Hepatic stellate cell (primary cell): ENCODE results near the gene AGFG2.
"Not testable (repeated sequence)": the region's sequence is repeated elsewhere in the genome, so short reads cannot be mapped to it uniquely, and the experiment has no call there.

Experiments
- DNase-seq: peaks from one replicate; pipeline ENCODE4 v3.0.0; 2011; ENCODE audit warnings: low spot score

AGFG2 gene

DNA sequence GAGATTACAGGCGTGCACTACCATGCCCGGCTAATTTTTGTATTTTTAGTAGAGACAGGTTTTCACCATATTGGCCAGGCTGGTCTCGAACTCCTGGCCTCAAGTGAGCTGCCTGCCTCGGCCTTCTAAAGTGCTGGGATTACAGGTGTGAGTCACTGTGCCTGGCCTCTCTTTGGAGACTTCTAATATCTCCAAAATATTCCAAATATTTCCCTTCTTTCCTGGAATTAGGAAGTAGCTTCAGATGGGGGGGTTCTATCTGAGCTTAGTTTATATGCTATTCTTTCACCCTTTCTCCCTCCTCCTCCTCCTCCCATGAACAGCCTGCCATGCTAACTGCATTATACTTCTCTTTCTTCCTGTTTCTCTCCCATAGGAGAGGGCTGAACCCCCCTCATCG lies 9.4 kb downstream of the AGFG2 start:
- not testable (repeated sequence) for DNase-seq

DNA sequence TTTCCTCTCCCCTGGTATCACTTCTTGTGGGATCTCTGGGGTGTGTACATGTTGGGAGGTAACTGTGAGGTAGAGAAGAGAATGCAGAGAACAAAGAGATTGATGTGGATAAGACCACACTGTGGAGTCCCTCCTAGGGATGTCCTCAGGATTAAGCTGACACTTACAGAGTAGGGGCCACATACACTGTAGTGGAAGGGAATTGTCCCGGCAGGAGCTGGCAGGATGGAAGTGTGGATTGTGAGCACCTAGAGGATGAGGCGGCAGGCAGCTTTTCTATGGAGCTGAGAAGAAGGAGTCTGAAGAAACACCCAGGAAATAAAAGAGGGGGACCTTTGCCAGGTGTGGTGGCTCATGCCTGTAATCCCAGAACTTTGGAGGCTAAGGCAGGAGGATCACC lies 13.5 kb downstream of the AGFG2 start:
- DNase-seq = no peak

DNA sequence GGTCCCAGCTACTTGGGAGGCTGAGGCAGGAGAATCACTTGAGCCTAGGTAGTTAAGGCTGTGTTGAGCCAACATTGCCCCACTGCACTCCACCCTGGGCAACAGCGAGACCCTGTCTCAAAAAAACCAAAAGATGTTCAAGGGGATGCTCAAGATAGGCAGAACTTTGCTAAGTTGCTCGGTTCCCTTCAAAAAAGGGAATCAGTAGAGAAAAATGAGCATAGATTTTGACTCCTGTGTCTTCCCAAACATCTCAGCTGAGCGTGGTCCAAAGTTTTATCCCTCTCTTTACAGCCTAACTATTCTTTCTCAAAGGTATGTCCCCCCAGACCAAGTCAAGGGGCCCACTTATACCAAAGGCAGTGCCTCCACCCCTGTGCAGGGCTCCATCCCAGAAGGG lies 14.0 kb downstream of the AGFG2 start:
- no peak for DNase-seq

DNA sequence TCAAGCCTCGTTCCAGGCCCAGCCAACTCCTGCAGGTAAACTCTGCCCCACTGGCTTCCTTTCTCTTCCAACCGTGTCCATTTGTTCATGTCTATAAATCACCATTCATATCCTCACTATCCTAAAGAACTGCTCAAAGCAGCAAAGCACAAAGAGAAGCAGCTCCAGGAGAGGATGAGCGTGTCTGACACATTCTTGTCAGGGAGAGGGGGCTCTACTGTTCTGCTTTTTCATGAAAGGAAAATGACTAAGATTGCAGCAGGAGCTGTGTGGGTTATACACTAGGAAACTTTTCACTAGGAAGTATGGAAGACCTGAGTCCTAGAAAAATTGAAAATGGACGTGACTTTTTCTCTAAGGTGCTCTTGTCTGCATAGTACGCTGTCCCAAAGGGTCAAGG lies 16.7 kb downstream of the AGFG2 start:
- no peak for DNase-seq

DNA sequence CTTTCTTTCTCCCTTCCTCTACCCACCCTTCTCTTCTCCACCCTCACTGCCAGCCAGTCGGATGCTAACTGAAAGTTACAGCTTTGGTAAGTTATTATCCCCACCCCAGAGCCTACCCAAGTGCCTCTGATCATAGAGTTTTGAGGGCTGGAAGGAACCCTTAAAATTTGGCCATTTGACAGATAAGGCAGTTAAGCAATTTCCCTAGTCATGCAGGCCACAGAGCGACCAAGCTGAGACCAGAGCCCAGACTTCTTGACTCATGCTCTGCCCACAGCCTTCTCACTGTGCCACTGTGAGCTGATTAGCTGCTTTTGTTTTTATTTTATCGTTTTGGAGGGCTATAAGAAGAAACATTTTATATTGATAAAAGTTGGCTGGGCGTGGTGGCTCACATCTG lies 17.5 kb downstream of the AGFG2 start:
- no peak for DNase-seq

DNA sequence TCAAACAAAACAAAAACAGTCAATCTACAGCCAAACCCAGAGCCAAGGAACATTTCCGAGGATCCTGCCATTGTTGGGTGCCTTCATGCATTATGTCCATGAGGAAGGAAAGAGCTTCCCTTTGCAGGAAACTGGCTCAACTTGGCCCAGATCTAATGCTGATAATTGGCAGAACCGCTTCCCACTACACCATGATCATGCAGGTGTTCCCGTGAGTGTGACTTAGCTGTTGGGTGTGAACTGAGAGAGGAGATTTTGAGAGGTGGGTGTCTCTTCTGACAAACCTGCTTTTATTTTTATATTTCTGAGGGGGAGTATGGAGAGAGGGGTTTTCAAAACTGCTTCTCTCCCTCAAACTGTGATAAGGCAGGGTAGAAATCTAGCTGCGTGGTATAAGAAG lies 20.1 kb downstream of the AGFG2 start:
- no peak for DNase-seq

DNA sequence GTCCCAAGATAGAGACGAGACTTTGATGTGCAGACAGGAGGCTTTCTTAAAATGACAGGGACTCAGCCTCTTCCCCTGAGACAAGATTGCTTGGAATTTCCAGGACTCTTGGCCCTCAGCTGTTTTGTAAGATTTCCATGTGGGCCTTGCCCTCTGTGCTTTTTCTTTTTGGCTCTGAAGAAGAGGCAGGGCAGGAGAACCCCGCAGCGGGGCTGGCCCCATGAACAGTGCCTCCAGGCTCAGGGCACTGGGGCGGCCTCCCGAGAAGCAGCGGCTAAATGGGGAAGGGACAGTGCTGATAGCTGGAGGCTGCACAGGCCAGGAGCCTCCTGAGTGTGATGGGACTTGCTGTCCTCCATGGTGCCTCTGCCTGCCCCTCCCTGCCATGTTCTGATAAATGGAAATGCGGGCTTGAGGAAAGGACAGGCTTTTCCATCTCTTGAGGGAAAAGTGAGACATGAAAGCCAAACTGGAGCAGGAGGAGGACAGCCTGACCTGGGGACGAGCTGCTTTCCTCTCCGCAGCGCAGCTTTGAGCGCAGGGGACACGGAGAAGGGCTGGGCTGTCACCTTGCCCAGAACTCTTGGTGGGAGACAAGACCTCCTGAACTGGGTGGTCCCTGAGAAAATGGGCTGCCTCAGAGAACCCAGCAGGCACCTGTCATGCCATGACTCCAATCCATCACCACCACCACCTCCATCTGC lies 22.6 kb downstream of the AGFG2 start:
- DNase-seq = no peak

DNA sequence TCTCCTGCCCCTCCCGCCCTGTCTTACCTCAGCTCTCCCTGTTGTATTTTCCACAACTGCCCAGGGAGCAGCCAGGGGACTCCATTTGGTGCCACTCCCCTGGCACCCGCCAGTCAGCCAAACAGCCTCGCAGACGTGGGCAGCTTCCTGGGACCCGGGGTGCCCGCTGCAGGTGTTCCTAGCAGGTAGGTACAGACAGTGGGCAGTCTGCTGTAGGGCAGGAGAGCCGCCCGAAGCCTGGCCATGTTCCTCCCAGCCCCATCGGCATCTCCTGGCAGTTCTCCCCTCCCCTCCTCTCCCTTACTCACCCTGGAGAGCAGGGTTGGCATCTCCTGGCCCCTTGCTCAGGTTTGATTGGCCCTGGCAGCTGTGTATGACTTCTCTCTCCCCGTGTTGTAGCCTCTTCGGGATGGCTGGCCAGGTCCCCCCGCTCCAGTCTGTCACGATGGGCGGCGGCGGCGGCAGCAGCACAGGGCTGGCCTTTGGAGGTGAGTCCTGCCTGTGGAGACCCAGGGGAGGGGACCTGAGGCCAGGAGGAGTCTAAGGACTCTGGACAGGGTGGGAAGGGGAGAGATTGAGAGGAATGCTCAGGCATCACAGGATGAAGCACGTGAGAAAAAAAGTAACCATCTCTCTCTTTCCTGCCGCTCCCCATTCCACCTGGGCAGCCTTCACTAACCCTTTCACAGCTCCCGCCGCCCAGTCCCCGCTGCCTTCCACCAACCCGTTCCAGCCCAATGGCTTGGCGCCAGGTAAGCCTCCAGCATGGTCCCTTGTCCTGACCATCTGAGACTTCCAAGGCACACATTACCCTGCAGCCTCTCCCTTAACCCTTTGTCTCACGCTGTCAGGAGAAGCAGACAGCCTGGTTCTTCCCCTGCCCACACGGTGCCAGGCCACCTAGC lies 23.4 kb downstream of the AGFG2 start:
- no peak for DNase-seq

DNA sequence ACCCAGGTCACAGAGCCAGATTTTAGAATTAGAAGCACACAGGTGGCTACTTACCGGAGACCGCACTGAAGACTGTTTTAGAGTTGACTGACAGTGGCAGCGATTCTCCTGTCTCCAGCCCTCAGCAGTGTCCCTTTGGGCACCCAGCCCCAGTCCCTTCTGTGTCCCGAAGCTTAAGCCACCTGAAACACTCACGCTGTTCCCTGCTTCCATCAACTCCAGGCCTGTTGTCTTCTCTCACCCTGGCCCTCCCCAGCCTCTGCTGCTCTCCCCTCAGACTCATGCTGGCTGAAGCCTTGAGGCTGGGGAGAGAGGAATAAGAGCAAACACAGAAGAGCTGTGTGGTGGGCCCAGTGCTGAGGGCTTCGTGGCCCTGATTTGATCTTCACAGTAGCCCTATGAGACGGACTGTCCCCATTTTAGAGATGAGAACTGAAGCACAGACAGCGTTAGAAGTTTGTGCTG lies 24.1 kb downstream of the AGFG2 start:
- no peak for DNase-seq

DNA sequence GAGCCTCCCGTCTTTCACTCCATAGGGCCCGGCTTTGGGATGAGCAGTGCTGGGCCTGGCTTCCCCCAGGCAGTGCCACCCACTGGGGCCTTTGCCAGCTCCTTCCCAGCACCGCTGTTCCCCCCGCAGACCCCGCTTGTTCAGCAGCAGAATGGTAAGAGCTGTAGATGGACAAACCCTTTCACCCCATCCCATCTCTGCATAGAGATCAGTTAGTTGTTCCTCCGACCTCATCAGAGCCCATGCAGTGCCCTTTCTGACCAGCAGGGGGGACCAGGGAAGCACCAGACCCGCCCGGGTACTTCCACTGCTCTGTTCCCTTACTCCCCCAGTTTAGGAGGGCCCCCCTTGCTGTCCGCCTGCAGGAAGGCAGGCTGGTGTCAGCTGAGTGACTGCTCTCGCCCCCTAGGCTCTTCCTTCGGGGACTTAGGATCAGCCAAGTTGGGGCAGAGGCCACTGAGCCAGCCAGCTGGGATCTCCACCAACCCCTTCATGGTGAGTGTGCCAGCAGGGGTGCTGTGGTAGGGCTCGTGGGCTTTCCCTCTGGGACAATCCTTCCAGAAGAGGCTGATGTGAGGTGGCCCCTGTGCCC lies 24.9 kb downstream of the AGFG2 start:
- DNase-seq = peak; percentile 89

DNA sequence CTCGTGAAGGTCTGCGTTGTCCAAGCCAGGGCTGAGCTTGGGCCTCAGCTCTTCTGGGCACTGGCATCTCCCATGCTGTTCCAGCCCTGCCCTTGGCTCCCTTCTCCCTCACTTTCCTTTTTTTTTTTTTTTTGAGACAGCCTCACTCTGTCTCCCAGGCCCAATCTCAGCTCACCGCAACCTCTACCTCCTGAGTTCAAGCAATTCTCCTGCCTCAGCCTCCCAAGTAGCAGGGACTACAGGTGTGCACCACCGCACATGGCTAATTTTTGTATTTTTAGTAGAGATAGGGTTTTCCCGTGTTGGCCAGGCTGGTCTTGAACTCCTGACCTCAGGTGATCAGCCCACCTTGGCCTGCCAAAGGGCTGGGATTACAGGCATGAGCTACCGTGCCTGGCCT lies 25.4 kb downstream of the AGFG2 start:
- not testable (repeated sequence) for DNase-seq

DNA sequence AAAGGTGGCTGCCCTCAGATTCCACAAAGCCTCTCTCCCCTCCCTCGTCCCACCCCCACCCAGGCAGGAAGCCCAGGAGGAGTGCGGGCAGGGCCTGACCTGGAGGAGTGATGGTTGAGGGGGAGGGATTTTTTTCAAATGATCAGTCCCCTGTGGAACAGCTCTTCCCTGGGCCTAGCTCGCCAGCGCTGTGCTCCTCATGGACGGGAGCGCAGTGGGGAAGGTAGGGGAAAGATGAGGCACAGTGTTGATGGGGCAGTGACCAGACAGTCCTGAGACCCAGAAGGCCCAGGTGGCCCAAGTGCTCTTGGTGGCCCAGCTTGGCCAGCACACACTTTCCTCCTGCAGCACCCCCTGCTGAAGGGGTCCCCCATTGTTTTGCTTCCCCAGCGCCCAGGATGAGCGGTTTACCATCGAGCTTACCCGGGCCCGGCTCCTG lies 26.1 kb downstream of the AGFG2 start:
- no peak for DNase-seq

DNA sequence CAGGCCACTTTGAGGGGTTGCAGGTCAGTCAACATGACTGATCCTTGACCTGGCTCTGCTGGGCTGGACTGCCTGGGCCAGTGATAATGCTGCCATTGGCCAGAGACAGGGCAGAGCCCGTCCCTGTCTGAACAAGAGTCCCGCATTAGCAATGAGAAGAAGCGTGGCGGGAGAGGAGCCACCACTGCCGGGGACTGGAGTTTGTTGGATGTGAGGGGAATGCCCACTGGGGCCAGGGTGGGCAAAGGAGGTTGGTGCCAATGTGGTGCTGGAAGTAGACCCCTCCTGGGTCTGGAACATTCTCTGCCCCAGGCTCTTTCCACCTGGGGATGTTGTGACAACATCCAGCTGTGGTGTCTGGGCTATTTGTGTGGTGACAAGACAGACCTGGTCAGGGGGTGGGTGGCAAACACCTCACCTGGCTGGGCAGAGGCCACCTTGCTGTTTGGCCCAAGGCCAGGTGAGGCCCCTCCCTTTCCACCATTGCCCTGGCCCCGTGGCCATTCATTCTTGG lies 27.1 kb downstream of the AGFG2 start:
- no peak for DNase-seq

DNA sequence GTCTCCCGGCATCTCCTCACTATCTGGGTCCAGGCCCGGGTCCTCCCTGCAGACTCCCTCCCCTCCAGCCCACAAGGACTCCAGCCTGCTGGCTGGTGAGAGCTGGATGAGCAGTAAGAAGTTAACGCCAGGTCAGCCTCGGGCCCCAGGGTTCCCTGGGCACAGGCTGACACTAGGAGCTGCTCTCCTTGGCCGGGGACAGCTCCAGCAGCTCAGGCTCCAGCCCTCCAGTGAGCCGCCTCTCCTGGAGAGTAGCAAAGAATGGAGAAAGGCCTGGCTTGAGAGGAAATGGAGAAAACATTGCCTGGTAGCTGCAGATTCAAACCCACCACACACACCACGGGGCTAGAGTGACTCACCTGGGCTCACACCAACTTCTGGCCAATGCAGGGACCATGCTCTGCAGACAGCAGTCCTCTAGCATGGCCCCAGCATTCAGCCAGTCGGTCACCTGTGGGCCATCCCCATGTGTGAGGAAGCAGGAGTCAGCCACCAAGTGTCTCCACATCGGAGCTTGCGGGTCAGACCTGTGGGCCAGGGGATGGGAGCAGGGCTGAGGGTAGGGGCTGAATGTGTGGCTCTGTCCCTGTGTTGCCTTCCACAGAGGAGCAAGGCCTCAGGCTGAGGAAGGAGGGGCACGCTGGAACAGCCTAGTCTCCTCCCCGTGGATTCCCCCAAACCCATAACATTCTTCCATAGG lies 28.2 kb downstream of the AGFG2 start:
- no peak for DNase-seq

DNA sequence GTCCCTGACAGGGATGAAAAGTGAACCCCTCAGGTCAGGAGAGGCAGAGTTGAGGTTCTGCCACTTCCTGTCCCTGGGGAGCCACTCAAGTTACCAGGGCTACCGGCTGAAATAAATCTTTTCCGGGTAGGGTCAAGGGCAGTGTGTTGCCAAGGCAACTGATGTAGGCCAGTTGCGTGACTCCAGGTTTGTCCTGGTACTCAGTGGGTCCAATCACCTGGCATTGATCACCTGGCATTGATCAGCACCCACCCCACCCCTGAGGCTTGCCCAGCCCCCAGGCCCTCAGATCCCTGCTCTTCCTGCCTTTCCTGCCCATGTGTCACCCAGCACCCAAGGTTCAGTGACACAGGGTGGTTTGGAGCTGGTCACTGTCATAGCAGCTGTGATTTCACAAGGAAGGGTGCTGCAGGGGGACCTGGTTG lies 28.8 kb downstream of the AGFG2 start:
- DNase-seq = no peak

DNA sequence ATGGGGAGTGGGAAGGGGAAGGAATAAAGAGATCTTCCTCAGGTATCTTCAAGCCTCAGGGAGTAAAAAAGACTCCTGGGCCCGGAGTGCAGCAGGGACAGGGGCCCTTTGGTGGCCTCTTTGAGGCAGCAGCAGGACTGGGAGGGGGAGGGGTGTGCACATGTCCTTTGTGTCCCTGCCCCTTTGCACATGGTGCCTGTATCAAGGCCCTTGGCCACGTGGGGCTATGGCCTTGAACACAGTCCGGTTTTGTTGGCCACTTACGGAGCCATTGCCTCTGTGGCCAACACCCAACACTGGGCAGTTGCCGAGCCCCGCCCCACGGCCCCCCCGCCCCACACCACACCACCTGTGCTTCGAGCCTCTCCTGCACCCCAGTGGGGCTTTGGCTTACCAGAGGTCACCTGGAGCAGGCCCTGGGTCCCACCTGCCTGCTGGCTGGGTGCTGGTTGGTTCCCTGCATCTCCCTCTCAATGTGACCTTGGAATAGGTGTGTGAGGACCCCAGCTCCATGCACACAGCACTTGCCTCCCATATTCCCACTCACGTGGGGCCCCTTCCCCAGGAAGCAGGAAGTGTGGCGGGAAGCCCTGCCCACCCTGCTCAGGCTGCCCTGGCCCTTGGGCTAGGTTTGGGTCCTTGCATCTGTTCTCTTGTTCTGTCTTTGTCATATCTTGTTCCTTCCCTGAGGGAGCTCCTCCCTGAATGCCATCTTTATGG lies 29.3 kb downstream of the AGFG2 start:
- no peak for DNase-seq

DNA sequence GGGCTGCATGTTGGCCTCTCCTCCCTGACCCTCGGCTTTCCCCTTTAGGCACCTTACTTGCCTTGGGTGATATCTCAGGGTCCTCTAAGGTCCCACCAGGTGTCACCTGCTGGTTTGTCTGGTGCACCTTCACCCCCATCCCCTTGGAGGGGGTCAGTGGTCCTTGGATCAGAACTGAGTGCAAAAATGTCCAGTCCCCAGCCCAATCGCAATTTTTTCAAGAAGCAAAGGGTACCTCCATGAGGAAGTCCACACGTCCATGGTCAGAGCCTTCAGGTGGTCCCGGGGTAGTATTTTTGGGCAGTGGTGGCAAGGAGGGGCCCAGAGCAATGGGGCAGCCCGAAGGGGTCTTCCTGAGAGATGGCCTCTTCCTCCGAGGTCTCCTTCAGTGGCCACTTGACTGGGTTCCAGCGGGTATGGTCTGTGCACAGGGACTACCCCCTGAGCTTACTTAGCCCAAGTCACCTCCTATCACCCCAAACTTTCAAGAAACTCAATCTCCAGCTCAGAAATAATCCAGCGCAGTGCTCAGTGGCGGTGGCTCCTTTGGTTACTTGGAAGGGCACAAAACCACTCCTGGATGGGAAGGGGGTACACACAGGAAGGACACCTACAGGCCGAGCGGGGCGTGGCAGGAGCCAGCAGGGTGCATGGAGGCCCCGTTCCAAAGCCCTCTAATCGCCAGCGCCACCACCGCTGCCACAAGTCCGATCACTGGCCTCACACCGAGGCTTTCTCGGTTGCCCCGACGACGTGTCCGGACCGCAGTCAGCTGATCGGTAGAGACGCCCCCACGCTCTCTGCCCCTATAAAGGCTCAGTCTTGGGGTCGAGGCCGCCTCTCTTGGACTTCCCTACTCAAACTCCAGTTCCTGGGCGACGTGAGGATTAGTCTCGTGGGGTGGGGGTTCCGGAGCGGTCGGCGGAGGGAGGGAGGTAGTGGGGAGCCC lies 30.2 kb downstream of the AGFG2 start:
- DNase-seq = no peak

DNA sequence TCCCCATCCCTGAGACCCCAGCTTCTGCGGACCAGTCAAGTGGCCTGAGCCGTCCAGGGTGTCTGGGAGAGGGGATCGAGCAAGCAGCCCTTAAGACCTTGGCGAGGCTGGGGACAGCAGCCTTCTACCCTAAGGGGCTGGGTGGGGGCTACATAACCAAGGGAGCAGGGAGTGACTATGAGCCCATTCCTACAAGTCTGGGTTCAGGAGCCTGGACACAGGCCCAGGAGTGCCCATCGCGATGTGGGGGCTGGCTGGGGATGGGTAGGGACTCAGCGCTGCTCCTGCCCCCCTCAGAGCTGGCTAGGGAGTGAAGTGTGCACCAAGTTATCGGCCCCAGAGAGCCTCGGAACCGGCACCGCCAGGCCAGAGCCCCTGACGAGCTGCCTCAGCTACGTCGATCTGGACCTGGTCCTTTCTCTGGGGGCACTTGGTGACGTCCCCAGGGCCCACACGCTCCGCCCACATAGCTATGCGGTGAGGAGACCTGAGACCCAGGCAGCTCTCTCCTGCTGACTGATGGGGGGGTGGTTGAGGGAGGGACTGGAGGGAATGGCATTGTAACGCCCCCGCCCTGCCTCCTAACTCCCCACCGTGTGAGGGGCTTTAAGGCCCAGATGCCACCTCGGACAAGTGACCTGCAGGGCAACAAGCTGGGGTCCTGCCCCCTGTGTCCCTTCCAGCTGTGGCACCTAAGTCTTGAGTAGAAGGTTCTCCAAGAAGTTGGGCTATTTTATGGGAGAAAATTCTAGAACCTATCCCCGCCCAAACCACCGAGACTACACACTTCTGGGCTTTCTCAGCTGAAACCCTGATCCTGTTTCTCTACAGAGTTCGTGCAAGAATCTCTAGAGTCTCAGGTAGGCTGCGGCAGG lies 32.2 kb downstream of the AGFG2 start:
- no peak for DNase-seq

DNA sequence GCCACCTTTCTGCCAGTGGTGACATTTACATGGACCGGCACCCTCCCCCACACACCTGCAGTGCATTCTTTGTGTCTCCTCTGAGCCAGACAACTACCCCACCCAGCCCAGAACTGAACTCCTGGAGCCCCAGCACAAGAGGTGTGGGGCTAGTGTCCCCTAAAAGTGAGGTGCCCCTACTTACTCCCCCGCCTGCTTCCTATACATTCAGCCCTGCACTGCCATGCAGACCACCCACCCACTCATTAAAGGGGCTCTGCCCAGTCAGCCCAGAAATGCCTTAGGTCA lies 32.8 kb downstream of the AGFG2 start:
- DNase-seq = no peak
